ENCODE data around the gene FEV. TPM values are rescaled to one million over a fixed set of nuclear protein-coding genes. Genes with fewer than 3 reads are reported as not detected.
A peak's percentile ranks its signal among the peaks of the same experiment; 100 is the strongest.

The FEV gene
- total RNA-seq, 4 donors from 2014 or later: not detected

GRCh38 chr2:218997731-218998130 is 12.7 kb upstream of the FEV start:
- no CpG with 5 or more reads among the region's 2 CpGs for whole genome bisulfite sequencing, 2 donors (ENCODE audit: low coverage in 1 of 2)
- H3K36me3 ChIP-seq: no peaks in the 10 kb centered on the region
- no peak overlapping the region for H3K4me3 ChIP-seq
- peaks cover 0 to 46% (median 36%) of the 10 kb centered on the region in 3 donors for H3K4me1 ChIP-seq
- no peaks in the 10 kb centered on the region for H3K9me3 ChIP-seq
- no peak overlapping the region for H3K27ac ChIP-seq
- TF ChIP-seq POLR2AphosphoS5 (IDR thresholded peaks at IDR 0.05): no peak
- no peak for TF ChIP-seq EP300 (IDR thresholded peaks at IDR 0.05)
- no peak for TF ChIP-seq POLR2A (IDR thresholded peaks at IDR 0.05)
- no peak for TF ChIP-seq CTCF (IDR thresholded peaks at IDR 0.05)
- peaks cover 98% of the 10 kb centered on the region for H3K27me3 ChIP-seq
- no peak for ATAC-seq

- ATAC-seq: no peak
- H3K9me3 ChIP-seq: no peaks in the 10 kb centered on the region
- TF ChIP-seq POLR2A (IDR thresholded peaks at IDR 0.05) (no peak), CTCF (IDR thresholded peaks at IDR 0.05) (no peak), POLR2AphosphoS5 (IDR thresholded peaks at IDR 0.05) (no peak), EP300 (IDR thresholded peaks at IDR 0.05) (no peak)
- WGBS, 2 donors (ENCODE audit: low coverage in 1 of 2): 60 to 80% methylated on average over 1 of the region's 4 CpGs
- H3K4me3 ChIP-seq: no peak overlapping the region
- H3K4me1 ChIP-seq: peaks cover 0 to 40% (median 29%) of the 10 kb centered on the region in 3 donors
- no peaks in the 10 kb centered on the region for H3K36me3 ChIP-seq
- peaks cover 98% of the 10 kb centered on the region for H3K27me3 ChIP-seq
- H3K27ac ChIP-seq: no peak overlapping the region
Measured at GRCh38 chr2:218996937-218997336, 12.0 kb upstream of the FEV start.

- Histone ChIP-seq H3K4me3 (peak overlapping the region in 1 of 2 donors; percentile 45), H3K27ac (peak overlapping the region in 1 of 4 donors; percentile 24), H3K27me3 (peaks cover 98% of the 10 kb centered on the region), H3K9me3 (no peaks in the 10 kb centered on the region), H3K4me1 (peaks cover 0 to 33% (median 21%) of the 10 kb centered on the region in 3 donors), H3K36me3 (no peaks in the 10 kb centered on the region)
- 5% methylated on average over 17 of the region's 43 CpGs; no CpG with 5 or more reads in 1 of the 2 donors for WGBS, 2 donors (ENCODE audit: low coverage in 1 of 2)
- TF ChIP-seq POLR2A (IDR thresholded peaks at IDR 0.05): peak in 1 of 2 donors; percentile 11
- TF ChIP-seq EP300 (IDR thresholded peaks at IDR 0.05): no peak
- peak in 3 of 4 experiments; percentile 76 to 94 (median 88) for TF ChIP-seq CTCF (IDR thresholded peaks at IDR 0.05)
- TF ChIP-seq POLR2AphosphoS5 (IDR thresholded peaks at IDR 0.05): peak; percentile 45
- peak; percentile 93 for ATAC-seq
Measured at GRCh38 chr2:218995972-218996711, 11.2 kb upstream of the FEV start.

- Histone ChIP-seq H3K36me3 (no peaks in the 10 kb centered on the region), H3K9me3 (no peaks in the 10 kb centered on the region), H3K4me1 (peaks cover 0 to 31% (median 21%) of the 10 kb centered on the region in 3 donors), H3K27me3 (peaks cover 98% of the 10 kb centered on the region), H3K4me3 (no peak overlapping the region), H3K27ac (no peak overlapping the region)
- 16 to 18% methylated on average over 5 to 8 of the region's 8 CpGs for WGBS, 2 donors (ENCODE audit: low coverage in 1 of 2)
- no peak for ATAC-seq
- no peak for TF ChIP-seq EP300 (IDR thresholded peaks at IDR 0.05)
- TF ChIP-seq POLR2A (IDR thresholded peaks at IDR 0.05): no peak
- no peak for TF ChIP-seq POLR2AphosphoS5 (IDR thresholded peaks at IDR 0.05)
- no peak for TF ChIP-seq CTCF (IDR thresholded peaks at IDR 0.05)
Measured at GRCh38 chr2:218995561-218995960, 10.6 kb upstream of the FEV start.

Data from gastroesophageal sphincter (tissue), 4 donors.